Peyer's patch (tissue), 4 donors: ENCODE data around the gene RING1. TPM values are rescaled to one million over a fixed set of nuclear protein-coding genes. Genes with fewer than 3 reads are reported as not detected.

Experiments used
- DNase-seq, 3 donors: peaks; one replicate each; pipeline ENCODE4 v3.0.0-alpha.2; 2017 to 2019
- H3K27ac ChIP-seq, 4 donors: fragments of 200-600 bp; sonication (generic); one replicate each; pipeline ENCODE4 v1.5.1; 2016 to 2019
- H3K27me3 ChIP-seq, 2 donors: fragments of 200-600 bp; sonication (generic); one replicate each; pipeline ENCODE4 v1.5.1; 2019
- H3K36me3 ChIP-seq, 3 donors: fragments of 200-600 bp; sonication (generic); one replicate each; pipeline ENCODE4 v1.5.1; 2016 to 2019
- H3K4me1 ChIP-seq, 4 donors: fragments of 200-600 bp; sonication (generic); one replicate each; pipeline ENCODE4 v1.5.1; 2016 to 2019
- H3K4me3 ChIP-seq, 4 donors: fragments of 200-600 bp; sonication (generic); 1 replicate in 3 of 4; 2 replicates in 1 of 4; pipeline ENCODE4 v1.5.1; 2016 to 2019; ENCODE audit warnings: mild to moderate bottlenecking in 1 of 4
- H3K9me3 ChIP-seq, 4 donors: fragments of 200-600 bp; sonication (generic); one replicate each; pipeline ENCODE4 v1.5.1; 2016 to 2019; ENCODE audit warnings: mild to moderate bottlenecking in 1 of 4
- POLR2A ChIP-seq, 2 donors: fragments of 450-650 bp; IDR thresholded peaks; one replicate each; pipeline ENCODE4 v1.5.1; 2017; ENCODE audit warnings: antibody characterized with exemption in 2 of 2, mild to moderate bottlenecking in 2 of 2, moderate library complexity in 2 of 2
- total RNA-seq, 4 donors: library from RNA; depleted of rRNA; stranded (reverse); fragments of >200 nt; gene quantifications; one replicate each; pipeline ENCODE4 v1.1.0, GENCODE V29; 2016
- TF ChIP-seq, protein P1 (sequence below), 6 experiments: fragments of 450-650 bp in 4 of 6; fragments of 200-600 bp in 2 of 6; sonication (generic) in 1 of 6; IDR thresholded peaks; one replicate each; pipeline ENCODE4 v1.5.1; 2017 to 2019; ENCODE audit warnings: antibody characterized with exemption in 6 of 6, mild to moderate bottlenecking in 3 of 6, moderate library complexity in 1 of 6

The RING1 gene
- total RNA-seq, 4 donors from 2014 or later: 18.2 to 38.0 (median 20.7) TPM

- Histone ChIP-seq H3K27me3 (no peaks in the 10 kb centered on the region), H3K27ac (peak overlapping the region in 3 of 4 donors; percentile 91 to 98 (median 94)), H3K4me1 (peaks cover 0 to 38% (median 13%) of the 10 kb centered on the region in 4 donors), H3K4me3 (peak overlapping the region in 3 of 4 donors; percentile 82 to 89 (median 87)), H3K36me3 (peaks cover 0 to 39% (median 0%) of the 10 kb centered on the region in 3 donors), H3K9me3 (no peaks in the 10 kb centered on the region)
- no peak for DNase-seq
- TF ChIP-seq, protein P1, sequence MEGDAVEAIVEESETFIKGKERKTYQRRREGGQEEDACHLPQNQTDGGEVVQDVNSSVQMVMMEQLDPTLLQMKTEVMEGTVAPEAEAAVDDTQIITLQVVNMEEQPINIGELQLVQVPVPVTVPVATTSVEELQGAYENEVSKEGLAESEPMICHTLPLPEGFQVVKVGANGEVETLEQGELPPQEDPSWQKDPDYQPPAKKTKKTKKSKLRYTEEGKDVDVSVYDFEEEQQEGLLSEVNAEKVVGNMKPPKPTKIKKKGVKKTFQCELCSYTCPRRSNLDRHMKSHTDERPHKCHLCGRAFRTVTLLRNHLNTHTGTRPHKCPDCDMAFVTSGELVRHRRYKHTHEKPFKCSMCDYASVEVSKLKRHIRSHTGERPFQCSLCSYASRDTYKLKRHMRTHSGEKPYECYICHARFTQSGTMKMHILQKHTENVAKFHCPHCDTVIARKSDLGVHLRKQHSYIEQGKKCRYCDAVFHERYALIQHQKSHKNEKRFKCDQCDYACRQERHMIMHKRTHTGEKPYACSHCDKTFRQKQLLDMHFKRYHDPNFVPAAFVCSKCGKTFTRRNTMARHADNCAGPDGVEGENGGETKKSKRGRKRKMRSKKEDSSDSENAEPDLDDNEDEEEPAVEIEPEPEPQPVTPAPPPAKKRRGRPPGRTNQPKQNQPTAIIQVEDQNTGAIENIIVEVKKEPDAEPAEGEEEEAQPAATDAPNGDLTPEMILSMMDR (IDR thresholded peaks at IDR 0.05): no peak
- no peak for TF ChIP-seq POLR2A (IDR thresholded peaks at IDR 0.05)
Observed at GRCh38 chr6:33206864-33207551, 1.3 kb upstream of the RING1 start.

DNA sequence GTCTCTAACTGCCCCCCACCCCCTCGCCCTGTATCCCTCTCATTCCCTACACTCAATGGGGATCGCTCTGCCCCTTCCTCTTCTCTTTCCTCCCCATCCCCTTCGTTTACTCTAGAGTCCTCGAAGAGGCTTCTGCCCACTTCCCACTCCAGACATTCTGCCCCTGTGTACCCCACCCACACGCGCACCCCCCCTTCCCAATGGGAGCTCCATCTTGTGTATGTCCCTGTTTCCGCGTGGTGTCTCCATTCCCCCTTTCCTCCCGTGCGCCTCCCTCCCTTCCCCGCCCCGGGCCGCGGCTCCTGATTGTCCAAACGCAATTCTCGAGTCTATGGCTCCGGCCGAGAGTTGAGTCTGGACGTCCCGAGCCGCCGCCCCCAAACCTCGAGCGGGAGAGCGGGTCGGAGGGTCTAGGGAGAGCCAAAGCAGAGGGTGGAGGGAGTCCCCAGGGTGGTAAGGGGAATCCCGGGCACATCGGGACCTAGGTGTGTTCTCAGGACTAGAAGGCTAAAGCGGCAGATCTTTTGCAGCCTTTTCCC is 679 bp upstream of the RING1 start:
- H3K27ac ChIP-seq: peak overlapping the region; percentile 91 to 98 (median 94)
- peaks cover 0 to 32% (median 0%) of the 10 kb centered on the region in 3 donors for H3K36me3 ChIP-seq
- no peaks in the 10 kb centered on the region for H3K27me3 ChIP-seq
- H3K9me3 ChIP-seq: no peaks in the 10 kb centered on the region
- TF ChIP-seq, protein P1 (IDR thresholded peaks at IDR 0.05): no peak
- TF ChIP-seq POLR2A (IDR thresholded peaks at IDR 0.05): no peak
- H3K4me3 ChIP-seq: peak overlapping the region; percentile 82 to 89 (median 88)
- peak in 2 of 3 donors; percentile 63 to 75 for DNase-seq
- peaks cover 0 to 35% (median 12%) of the 10 kb centered on the region in 4 donors for H3K4me1 ChIP-seq

- no peaks in the 10 kb centered on the region for H3K9me3 ChIP-seq
- H3K4me3 ChIP-seq: no peak overlapping the region
- peaks cover 0 to 38% (median 14%) of the 10 kb centered on the region in 4 donors for H3K4me1 ChIP-seq
- no peak overlapping the region for H3K27ac ChIP-seq
- H3K27me3 ChIP-seq: no peaks in the 10 kb centered on the region
- no peak for TF ChIP-seq POLR2A (IDR thresholded peaks at IDR 0.05)
- TF ChIP-seq, protein P1 (IDR thresholded peaks at IDR 0.05): no peak
- H3K36me3 ChIP-seq: peaks cover 0 to 19% (median 0%) of the 10 kb centered on the region in 3 donors
- DNase-seq: no peak
Observed at GRCh38 chr6:33209856-33210255, 1.6 kb downstream of the RING1 start.

DNA sequence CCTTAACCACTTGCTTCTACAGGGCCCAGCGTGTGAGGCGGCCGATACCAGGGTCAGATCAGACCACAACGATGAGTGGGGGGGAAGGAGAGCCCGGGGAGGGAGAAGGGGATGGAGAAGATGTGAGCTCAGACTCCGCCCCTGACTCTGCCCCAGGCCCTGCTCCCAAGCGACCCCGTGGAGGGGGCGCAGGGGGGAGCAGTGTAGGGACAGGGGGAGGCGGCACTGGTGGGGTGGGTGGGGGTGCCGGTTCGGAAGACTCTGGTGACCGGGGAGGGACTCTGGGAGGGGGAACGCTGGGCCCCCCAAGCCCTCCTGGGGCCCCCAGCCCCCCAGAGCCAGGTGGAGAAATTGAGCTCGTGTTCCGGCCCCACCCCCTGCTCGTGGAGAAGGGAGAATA is 2.8 kb downstream of the RING1 start:
- Histone ChIP-seq H3K27me3 (no peaks in the 10 kb centered on the region), H3K9me3 (no peaks in the 10 kb centered on the region), H3K27ac (no peak overlapping the region), H3K4me3 (no peak overlapping the region), H3K4me1 (peaks cover 0 to 32% (median 11%) of the 10 kb centered on the region in 4 donors), H3K36me3 (peaks cover 0 to 19% (median 0%) of the 10 kb centered on the region in 3 donors)
- TF ChIP-seq POLR2A (IDR thresholded peaks at IDR 0.05): no peak
- TF ChIP-seq, protein P1 (IDR thresholded peaks at IDR 0.05): no peak
- peak in 1 of 3 donors; percentile 29 for DNase-seq

- DNase-seq: peak in 1 of 3 donors; percentile 41
- H3K36me3 ChIP-seq: peaks cover 0 to 19% (median 0%) of the 10 kb centered on the region in 3 donors
- no peak overlapping the region for H3K4me3 ChIP-seq
- TF ChIP-seq, protein P1 (IDR thresholded peaks at IDR 0.05): no peak
- TF ChIP-seq POLR2A (IDR thresholded peaks at IDR 0.05): no peak
- H3K4me1 ChIP-seq: peaks cover 0 to 30% (median 11%) of the 10 kb centered on the region in 4 donors
- H3K27me3 ChIP-seq: no peaks in the 10 kb centered on the region
- H3K27ac ChIP-seq: no peak overlapping the region
- no peaks in the 10 kb centered on the region for H3K9me3 ChIP-seq
Observed at GRCh38 chr6:33211666-33212422, 3.5 kb downstream of the RING1 start.
